Ishikawa (cell line): ENCODE results near the gene SELENOV.

Source experiments
- CEBPB ChIP-seq: IDR thresholded peaks from 2 replicates; pipeline ENCODE4 v1.6.1; 2012
- CREB1 ChIP-seq: IDR thresholded peaks from 2 replicates; pipeline ENCODE4 v1.6.1; 2012; ENCODE audit warnings: low read depth
- EGR1 ChIP-seq: IDR thresholded peaks from 2 replicates; pipeline ENCODE4 v1.6.1; 2012
- EP300 ChIP-seq: IDR thresholded peaks from 2 replicates; pipeline ENCODE4 v1.6.1; 2012; ENCODE audit warnings: borderline replicate concordance
- FOXM1 ChIP-seq: IDR thresholded peaks from 2 replicates; pipeline ENCODE4 v1.6.1; 2012; ENCODE audit warnings: low read depth, borderline replicate concordance
- NFIC ChIP-seq: IDR thresholded peaks from 2 replicates; pipeline ENCODE4 v1.6.1; 2012
- RAD21 ChIP-seq: IDR thresholded peaks from 2 replicates; pipeline ENCODE4 v1.6.1; 2012; ENCODE audit warnings: low read depth
- REST ChIP-seq: IDR thresholded peaks from 2 replicates; pipeline ENCODE4 v1.6.1; 2012; ENCODE audit warnings: low read depth, mild to moderate bottlenecking
- TAF1 ChIP-seq: IDR thresholded peaks from 2 replicates; pipeline ENCODE4 v1.6.1; 2012; ENCODE audit warnings: low read depth, mild to moderate bottlenecking
- TCF12 ChIP-seq: IDR thresholded peaks from 2 replicates; pipeline ENCODE4 v1.6.1; 2012; ENCODE audit warnings: low read depth
- TEAD4 ChIP-seq: IDR thresholded peaks from 2 replicates; pipeline ENCODE4 v1.6.1; 2012
- YY1 ChIP-seq: IDR thresholded peaks from 2 replicates; pipeline ENCODE4 v1.6.1; 2012; ENCODE audit warnings: low read depth
- ZBTB7A ChIP-seq: IDR thresholded peaks from 2 replicates; pipeline ENCODE4 v1.6.1; 2012; ENCODE audit warnings: low read depth
- TF ChIP-seq, protein P1 (sequence below): IDR thresholded peaks from 2 replicates; pipeline ENCODE4 v1.6.1; 2012
- TF ChIP-seq, protein P2 (sequence below): IDR thresholded peaks from 2 replicates; pipeline ENCODE4 v1.6.1; 2012

Gene SELENOV

DNA sequence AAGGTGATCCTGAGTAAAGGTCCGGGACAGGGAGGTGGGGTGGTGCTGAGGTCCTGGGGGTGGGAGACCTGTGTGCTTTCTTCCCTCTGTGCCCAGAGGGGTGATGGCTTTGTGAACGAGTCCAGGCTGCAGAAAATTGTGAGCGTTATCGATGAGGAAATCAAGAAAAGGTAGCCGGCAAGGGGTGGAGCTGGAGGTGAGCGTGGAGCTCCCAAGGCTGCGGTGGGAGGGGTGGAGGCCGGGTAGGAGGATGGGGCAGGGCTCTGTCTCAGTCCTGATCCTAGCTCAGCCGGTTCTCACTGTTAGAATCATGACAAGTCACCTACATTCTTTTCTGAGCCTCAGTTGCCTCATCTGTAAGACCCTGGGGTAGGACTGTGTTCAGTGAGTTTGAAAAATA, 4.0 kb downstream of the SELENOV start:
- TF ChIP-seq REST (no peak), TAF1 (no peak), CEBPB (no peak), TEAD4 (no peak), FOXM1 (no peak), YY1 (no peak), TCF12 (no peak), RAD21 (no peak), EGR1 (no peak), ZBTB7A (no peak), CREB1 (no peak), NFIC (no peak), EP300 (no peak)
- TF ChIP-seq, protein P1, sequence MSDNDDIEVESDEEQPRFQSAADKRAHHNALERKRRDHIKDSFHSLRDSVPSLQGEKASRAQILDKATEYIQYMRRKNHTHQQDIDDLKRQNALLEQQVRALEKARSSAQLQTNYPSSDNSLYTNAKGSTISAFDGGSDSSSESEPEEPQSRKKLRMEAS = no peak
- TF ChIP-seq, protein P2, sequence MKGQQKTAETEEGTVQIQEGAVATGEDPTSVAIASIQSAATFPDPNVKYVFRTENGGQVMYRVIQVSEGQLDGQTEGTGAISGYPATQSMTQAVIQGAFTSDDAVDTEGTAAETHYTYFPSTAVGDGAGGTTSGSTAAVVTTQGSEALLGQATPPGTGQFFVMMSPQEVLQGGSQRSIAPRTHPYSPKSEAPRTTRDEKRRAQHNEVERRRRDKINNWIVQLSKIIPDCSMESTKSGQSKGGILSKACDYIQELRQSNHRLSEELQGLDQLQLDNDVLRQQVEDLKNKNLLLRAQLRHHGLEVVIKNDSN = no peak

DNA sequence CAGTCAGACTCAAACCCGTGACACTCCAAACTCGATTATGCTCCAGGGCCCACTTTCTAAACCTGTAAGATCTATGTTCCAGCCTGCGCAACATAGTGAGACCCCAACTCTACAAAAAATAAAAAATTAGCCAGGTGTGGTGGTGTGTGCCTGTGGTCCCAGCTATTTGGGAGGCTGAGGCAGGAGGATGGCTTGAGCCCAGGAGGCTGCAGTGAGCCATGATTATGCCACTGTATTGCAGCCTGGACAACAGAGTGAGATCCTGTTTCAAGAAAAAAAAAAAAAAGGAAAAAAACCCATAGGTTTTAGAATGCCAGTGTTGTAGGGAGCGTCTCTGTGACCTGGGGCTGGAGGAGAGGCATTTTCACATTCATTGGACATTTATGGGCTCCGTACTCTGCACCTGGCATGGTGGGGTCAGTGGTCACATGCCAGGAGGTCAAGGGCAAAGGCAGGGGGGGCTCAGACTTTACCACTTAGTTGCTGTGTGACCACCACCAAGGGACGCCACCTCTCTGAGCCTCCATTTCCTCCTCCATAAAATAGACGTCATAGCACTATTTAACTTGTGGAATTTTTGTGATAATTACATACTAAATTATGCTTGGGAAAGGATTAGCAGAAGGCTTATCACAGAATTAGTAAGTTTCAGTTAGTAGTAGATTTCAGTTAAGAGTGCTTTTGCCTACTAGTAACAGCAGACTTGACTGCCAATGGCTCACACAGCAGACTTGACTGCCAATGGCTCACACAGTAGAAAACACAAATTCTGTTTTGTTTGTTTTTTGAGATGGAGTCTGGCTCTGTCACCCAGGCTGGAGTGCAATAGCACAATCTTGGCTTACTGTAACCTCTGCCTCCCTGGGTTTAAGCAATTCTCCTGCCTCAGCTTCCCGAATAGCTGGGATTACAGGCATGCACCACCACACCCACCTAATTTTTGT, 5.9 kb downstream of the SELENOV start:
- TF ChIP-seq FOXM1 (no peak), EP300 (no peak), CEBPB (no peak), YY1 (no peak), CREB1 (no peak), TCF12 (no peak), TEAD4 (no peak)
- TF ChIP-seq, protein P2 = no peak

GRCh38 chr19:39524495-39524894, 9.6 kb downstream of the SELENOV start:
- TF ChIP-seq EP300 (no peak), CREB1 (no peak), CEBPB (no peak), TEAD4 (no peak), EGR1 (no peak), TAF1 (no peak), NFIC (no peak)

DNA sequence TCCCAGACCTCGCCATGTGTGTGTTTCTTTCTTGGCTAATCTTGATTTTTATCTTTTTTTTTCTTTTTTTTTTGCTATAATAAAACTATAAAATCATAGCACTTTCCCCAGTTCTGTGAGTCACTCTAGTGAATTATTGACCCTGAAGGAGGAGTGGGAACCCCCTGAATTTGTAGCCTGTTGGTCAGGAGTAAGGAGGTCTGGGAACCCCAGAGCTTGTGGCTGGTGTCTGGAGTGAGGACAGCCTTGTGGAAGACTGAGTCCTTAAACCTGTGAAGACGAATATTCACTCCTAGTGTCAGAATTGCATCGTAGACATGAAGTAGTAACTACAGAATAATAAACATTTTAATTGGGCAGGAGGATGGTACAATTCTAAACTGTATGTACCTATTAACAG, 10.3 kb downstream of the SELENOV start:
- TF ChIP-seq TAF1 = no peak
- no peak for TF ChIP-seq CEBPB
- TF ChIP-seq TCF12 = no peak
- TF ChIP-seq YY1 = no peak
- TF ChIP-seq, protein P2 = no peak
- no peak for TF ChIP-seq ZBTB7A
- no peak for TF ChIP-seq NFIC
- TF ChIP-seq EGR1 = no peak
- TF ChIP-seq TEAD4 = no peak
- TF ChIP-seq, protein P1 = no peak
- no peak for TF ChIP-seq RAD21
- no peak for TF ChIP-seq CREB1
- no peak for TF ChIP-seq REST
- TF ChIP-seq EP300 = no peak
- TF ChIP-seq FOXM1 = no peak

DNA sequence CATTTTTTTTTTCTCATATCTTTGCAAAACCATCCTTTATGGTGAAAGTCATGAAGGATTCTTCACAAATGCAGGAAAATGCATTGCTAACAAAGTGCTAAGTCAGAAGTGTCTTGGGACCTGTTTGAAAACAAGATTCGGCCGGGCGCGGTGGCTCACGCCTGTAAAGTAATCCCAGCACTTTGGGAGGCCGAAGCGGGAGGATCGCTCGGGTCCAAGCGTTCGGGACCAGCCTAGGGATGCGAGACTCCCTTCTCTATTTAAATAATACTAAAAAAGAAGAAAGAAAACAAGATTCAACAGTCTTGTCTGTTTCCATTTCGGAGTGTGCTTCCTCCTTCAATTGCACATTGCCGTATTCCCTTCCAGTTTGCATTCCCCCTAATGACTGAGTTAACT, 16.9 kb downstream of the SELENOV start:
- TF ChIP-seq ZBTB7A = no peak
- TF ChIP-seq TCF12 = no peak
- no peak for TF ChIP-seq TEAD4
- no peak for TF ChIP-seq FOXM1
- TF ChIP-seq RAD21 = no peak
- TF ChIP-seq EP300 = no peak
- TF ChIP-seq, protein P2 = no peak
- no peak for TF ChIP-seq CEBPB
- TF ChIP-seq YY1 = no peak
- TF ChIP-seq EGR1 = no peak
- TF ChIP-seq CREB1 = no peak
- TF ChIP-seq NFIC = no peak
- TF ChIP-seq, protein P1 = no peak
- TF ChIP-seq TAF1 = no peak
- TF ChIP-seq REST = no peak
